Measurements from ENCODE around the gene HOXA3.

Gene HOXA3

GRCh38 chr7:27082171-27082570, 70.2 kb downstream of the HOXA3 start:
- DNase-seq = no peak

- DNase-seq = no peak
Observed at GRCh38 chr7:27080844-27081436, 71.4 kb downstream of the HOXA3 start.

- DNase-seq = no peak
Observed at GRCh38 chr7:27079234-27079975, 73.0 kb downstream of the HOXA3 start.

- DNase-seq = no peak
Observed at GRCh38 chr7:27078616-27079233, 73.7 kb downstream of the HOXA3 start.

GRCh38 chr7:27073076-27073475, 79.3 kb downstream of the HOXA3 start:
- no peak for DNase-seq

- DNase-seq = no peak
Observed at GRCh38 chr7:27071622-27072390, 80.6 kb downstream of the HOXA3 start.

- no peak for DNase-seq
Observed at GRCh38 chr7:27068259-27068658, 84.1 kb downstream of the HOXA3 start.

- DNase-seq = no peak
Observed at GRCh38 chr7:27066148-27066547, 86.2 kb downstream of the HOXA3 start.

- DNase-seq = no peak
Observed at GRCh38 chr7:27065709-27066108, 86.7 kb downstream of the HOXA3 start.

GRCh38 chr7:27064661-27065060, 87.7 kb downstream of the HOXA3 start:
- DNase-seq = no peak

GRCh38 chr7:27064159-27064558, 88.2 kb downstream of the HOXA3 start:
- DNase-seq = no peak

- DNase-seq = no peak
Observed at GRCh38 chr7:27062946-27063345, 89.4 kb downstream of the HOXA3 start.
